Smooth muscle cell of the brain vasculature (primary cell): ENCODE data around the gene CILP2.
A peak's percentile ranks its signal among the peaks of the same experiment; 100 is the strongest.

ENCODE experiments used
- DNase-seq: peaks from one replicate; pipeline ENCODE4 v3.0.0-alpha.2; 2012; ENCODE audit warnings: low read depth, low spot score

Gene CILP2

GRCh38 chr19:19505669-19506326, 32.3 kb upstream of the CILP2 start:
- DNase-seq = no peak

- no peak for DNase-seq
Observed at GRCh38 chr19:19506592-19506991, 31.5 kb upstream of the CILP2 start.

- DNase-seq = no peak
Observed at GRCh38 chr19:19507354-19507753, 30.7 kb upstream of the CILP2 start.

- no peak for DNase-seq
Observed at GRCh38 chr19:19508217-19508616, 29.8 kb upstream of the CILP2 start.

DNA sequence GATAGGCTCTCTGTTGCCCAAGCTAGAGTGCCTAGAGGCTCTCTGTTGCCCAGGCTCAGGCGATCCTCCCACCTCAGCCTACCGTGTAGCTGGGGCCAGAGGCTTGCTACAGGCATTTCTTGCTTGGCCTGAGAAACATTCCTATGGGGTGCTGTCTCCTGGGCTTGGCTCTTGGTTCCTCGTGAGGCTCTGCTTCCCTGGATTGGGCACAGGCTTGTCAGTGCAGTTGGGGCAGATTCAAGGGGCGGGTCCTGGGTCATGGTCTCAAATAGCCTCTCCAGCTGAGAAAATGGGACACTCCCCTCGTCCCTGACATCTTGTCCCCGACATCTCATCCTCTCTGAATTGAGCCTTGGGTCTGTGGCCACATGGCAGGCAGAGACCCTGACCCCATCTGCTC, 27.6 kb upstream of the CILP2 start:
- no peak for DNase-seq

DNA sequence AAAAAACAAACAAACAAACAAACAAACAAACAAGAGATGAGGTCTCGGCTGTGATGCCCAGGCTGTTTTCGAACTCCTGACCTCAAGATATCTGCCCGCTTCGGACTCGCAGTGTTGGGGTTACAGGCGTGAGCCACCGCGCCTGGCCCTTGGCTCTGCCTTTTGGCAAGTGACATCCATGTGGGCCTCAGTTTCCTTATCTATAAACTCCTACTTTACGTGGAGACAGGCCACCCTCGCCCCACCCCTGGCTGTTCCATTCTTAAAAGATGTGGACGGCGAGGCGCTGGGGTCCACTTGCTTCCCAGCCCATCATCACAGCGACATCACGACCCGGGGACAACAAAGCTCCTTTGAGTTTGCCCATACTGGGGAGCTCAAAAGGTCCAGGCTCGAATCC, 24.4 kb upstream of the CILP2 start:
- no peak for DNase-seq

GRCh38 chr19:19514215-19514657, 23.8 kb upstream of the CILP2 start:
- no peak for DNase-seq

GRCh38 chr19:19514881-19515641, 23.0 kb upstream of the CILP2 start, which contains the start of gene TSSK6:
TSS of gene TSSK6 (minus strand) at chr19:19515548. CDS start at chr19:19515427, 121 bp downstream.
- no peak for DNase-seq

DNA sequence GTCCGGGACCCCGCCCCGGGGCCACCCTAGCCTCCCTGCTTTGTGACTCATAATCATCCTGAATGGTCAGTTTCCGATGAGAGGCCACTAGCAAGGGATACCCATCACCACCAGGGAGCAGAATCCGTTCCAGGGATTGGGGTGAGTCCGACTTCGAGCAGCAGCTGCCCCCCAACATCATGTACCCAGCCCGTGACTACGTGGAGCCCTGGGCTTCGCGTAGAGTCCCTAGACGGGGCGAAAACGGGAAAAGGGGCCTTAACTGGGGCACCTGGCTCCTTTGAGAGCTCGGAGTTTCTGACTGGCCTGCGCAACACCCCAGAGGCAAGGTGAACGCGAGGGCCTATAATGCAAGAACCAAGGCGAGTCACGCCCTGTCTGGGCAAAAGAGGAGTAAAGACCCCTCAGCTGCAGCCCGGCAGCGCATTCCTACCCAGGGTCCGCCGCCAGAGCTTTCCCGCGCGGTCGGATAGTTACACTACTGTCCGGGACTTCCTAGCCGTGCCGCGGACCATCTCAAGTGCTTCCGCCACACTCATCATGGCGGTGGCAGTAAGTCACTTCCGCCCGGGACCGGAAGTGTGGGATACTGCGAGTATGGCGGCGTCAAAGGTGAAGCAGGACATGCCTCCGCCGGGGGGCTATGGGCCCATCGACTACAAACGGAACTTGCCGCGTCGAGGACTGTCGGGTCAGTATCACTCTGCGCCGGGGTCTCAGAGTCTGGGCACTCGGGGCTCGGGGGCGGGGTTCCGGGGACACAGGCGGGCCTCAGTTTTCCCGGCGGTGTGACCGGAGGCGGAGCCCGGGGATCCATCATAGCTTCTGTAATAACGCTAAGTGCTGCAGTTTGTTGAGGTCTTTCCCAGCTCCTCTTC, 22.2 kb upstream of the CILP2 start, which contains the start of gene NDUFA13:
Gene NDUFA13 (plus strand): TSS at position 584 of the 878 bp plus-strand sequence. CDS start 14 bp downstream, at position 598.
- DNase-seq = peak; percentile 84

- no peak for DNase-seq
Observed at GRCh38 chr19:19517235-19517619, 20.8 kb upstream of the CILP2 start.

GRCh38 chr19:19520989-19521388, 17.1 kb upstream of the CILP2 start:
- DNase-seq = no peak

- no peak for DNase-seq
Observed at GRCh38 chr19:19523177-19523576, 14.9 kb upstream of the CILP2 start.

DNA sequence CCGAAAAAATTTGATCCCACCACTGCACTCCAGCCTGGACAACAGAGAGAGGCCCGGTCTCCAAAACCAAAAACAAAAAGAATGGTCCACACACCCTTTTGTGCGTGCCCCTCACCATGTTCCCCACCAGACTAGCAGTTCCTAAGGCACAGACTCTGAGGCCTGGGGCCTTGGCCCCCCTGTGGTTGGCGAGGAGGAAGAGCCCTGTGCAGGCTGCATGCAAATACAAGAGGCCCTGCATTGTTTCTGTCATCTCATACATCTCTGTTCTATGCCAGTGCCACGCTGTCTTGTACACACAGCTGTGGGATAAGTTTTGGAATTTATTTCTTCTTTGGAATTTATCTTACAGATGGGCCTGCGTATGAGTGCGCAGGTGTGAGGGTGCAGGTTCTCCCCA, 14.0 kb upstream of the CILP2 start:
- DNase-seq = no peak

GRCh38 chr19:19525611-19526380, 12.3 kb upstream of the CILP2 start:
- DNase-seq = no peak

- no peak for DNase-seq
Observed at GRCh38 chr19:19526581-19527370, 11.3 kb upstream of the CILP2 start.

DNA sequence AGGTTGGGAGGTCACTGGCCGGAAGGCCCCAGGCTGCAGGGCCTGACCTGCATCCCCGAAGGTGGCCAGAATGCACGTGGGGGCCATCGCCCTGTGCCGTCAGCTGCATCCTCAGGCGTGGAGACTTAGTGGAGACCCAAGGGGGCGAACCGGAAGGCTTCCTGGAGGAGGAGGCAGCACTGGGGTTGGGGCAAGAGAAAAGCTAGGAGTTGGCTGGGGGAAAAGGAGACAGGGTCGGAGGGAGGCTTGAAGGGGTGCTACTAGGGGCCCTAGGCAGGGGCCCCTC, 10.8 kb upstream of the CILP2 start:
- no peak for DNase-seq

DNA sequence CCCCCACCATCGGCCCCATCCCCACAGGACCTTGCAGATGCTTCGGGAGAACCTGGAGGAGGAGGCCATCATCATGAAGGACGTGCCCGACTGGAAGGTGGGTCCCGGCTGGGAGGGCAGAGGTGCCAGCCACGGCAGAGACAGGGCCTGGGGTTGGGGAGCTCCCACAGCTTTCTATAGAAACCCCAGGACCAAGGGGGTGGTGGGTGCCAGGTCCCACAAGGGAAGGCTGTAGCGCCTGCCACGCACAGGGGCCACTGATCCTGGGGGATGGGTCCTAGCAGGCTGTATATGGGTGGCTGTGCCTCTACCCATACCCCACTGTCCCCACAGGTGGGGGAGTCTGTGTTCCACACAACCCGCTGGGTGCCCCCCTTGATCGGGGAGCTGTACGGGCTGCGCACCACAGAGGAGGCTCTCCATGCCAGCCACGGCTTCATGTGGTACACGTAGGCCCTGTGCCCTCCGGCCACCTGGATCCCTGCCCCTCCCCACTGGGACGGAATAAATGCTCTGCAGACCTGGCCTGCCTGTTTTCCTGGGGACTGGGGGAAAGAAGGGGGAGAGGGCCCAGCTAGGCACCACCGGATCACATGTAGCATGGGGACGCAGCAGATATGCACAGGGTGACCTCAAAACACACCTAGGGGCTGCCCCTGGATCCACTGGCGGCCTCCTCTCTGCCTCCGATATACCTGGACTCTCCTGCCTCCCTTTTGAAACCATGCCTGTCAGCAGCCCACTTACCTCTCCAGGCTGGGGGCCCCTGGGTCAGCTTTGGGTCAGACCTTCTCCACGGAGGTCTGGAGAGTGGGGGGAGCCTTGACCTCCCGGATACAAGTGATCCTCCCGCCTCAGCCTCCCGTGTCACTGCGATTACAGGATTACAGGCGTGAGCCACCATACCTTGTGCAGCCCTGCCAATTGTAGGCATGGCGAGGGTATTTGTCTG, 10.1 kb upstream of the CILP2 start:
- no peak for DNase-seq

DNA sequence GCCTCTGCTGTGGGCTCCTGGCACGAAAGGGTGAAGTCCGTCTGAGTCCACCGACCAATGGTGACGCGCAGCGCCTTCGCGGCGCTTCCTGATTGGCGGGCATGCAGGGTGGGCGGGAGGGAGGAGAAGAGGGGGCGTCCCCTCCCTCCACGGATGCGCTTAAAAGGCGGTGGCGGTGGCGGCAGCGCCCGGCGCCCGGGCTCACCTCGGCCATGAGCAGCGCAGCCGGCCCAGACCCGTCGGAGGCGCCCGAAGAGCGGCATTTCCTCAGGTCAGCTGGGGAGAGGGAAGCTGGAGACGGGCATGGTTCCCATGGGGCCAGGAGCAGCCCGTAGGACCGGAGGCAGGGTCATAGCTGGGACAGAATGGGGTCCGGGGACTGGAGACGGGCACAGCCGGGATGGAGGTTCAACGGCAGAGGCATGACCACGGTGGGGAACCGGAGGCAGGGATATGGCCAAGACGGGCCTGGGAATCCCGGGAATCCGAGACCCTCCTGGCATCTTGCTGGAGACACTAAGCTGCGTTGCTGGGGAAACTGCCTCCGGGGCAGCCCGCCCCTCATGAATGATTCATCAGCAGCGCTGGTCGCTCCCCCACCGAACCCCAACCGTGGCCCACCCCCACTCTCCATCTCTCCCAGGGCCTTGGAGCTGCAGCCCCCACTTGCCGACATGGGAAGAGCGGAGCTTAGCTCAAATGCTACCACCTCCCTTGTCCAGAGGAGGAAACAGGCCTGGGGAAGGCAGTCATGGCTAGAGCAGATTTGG, 9.2 kb upstream of the CILP2 start, which contains the start of gene YJEFN3:
Gene YJEFN3 (plus strand): TSS at position 191 of the 770 bp plus-strand sequence. CDS start 22 bp downstream, at position 213.
- no peak for DNase-seq
